Measurements from ENCODE around the gene MBOAT2. TPM values are rescaled to one million over a fixed set of nuclear protein-coding genes. Genes with fewer than 3 reads are reported as not detected.

Gene MBOAT2
- total and polyA plus RNA-seq, 2 of the 13 experiments (the other 11 are each of a cell fraction or from before 2014, with no cell fraction given) = 0.11 to 0.36 TPM

- in situ Hi-C loops (cut with HindIII; ENCODE audit: extremely low pct_ligation_motif_present, low pct_unique_long_range_greater_than_20kb) = no loop called here
- Histone ChIP-seq H3K27ac (ENCODE audit: extremely low read length, insufficient read depth, low read length) (no peak overlapping the region), H3K27me3 (ENCODE audit: control insufficient read depth in 1 of 2, insufficient read depth in 2 of 2, low read length in 2 of 2) (peaks cover 0 to 30% of the 10 kb centered on the region in 2 experiments; a peak in 3 of 5 replicates), H3K4me1 (ENCODE audit: insufficient read depth, low read length) (no peaks in the 10 kb centered on the region), H3K79me2 (ENCODE audit: insufficient read depth, low read length) (no peaks in the 10 kb centered on the region), H3K9ac (ENCODE audit: insufficient read depth, low read depth, low read length) (no peak overlapping the region), H4K20me1 (ENCODE audit: insufficient read depth, low read length) (no peaks in the 10 kb centered on the region), H3K9me3 (ENCODE audit: low read length) (no peaks in the 10 kb centered on the region), H3K4me2 (ENCODE audit: low read depth, low read length) (no peak overlapping the region), H2AFZ (ENCODE audit: low read length) (no peak overlapping the region), H3K4me3 (replicated peaks in 1 of 3; ENCODE audit: insufficient read depth in 1 of 3, low read depth in 2 of 3, low read length in 3 of 3) (no peak overlapping the region), H3K36me3 (replicated peaks in 1 of 2; ENCODE audit: control insufficient read depth in 1 of 2, insufficient read depth in 2 of 2, low read length in 2 of 2) (no peaks in the 10 kb centered on the region)
- DNase-seq (ENCODE audit: low spot score) = no peak
- 48% methylated on average over 6 of the region's 6 CpGs for WGBS (ENCODE audit: low lambda C conversion rate)
- ChIA-PET POLR2A (no interaction called here), CTCF (ENCODE audit: low intra/inter-chr PET ratio, low total read pairs) (no interaction called here)
- FAIRE-seq = peak; percentile 12
- ATAC-seq = no peak
- no TSS peak for BruUV-seq (replicated peaks)
- intact Hi-C loops (cut with micrococcal nuclease; ENCODE audit: unreplicated experiment) = no loop called here
- TF ChIP-seq RARG (CRISPR knock-in tag; IDR thresholded peaks at IDR 0.05; ENCODE audit: low read depth) = no peak
- no peak for TF ChIP-seq ZNF704 (CRISPR knock-in tag; IDR thresholded peaks at IDR 0.05; ENCODE audit: borderline replicate concordance)
- no peak for TF ChIP-seq NFIB (CRISPR knock-in tag; IDR thresholded peaks at IDR 0.05; ENCODE audit: borderline replicate concordance)
- no peak for TF ChIP-seq IKZF5 (CRISPR knock-in tag; IDR thresholded peaks at IDR 0.05)
- TF ChIP-seq ZNF382 (CRISPR knock-in tag; IDR thresholded peaks at IDR 0.05; ENCODE audit: borderline replicate concordance) = no peak
- TF ChIP-seq BRCA1 (CRISPR knock-in tag; IDR thresholded peaks at IDR 0.05) = no peak
- TF ChIP-seq ZNF263 (CRISPR knock-in tag; IDR thresholded peaks at IDR 0.05) = no peak
- no peak for TF ChIP-seq ZBTB33 (CRISPR knock-in tag; IDR thresholded peaks at IDR 0.05)
- TF ChIP-seq ZBTB37 (CRISPR knock-in tag; IDR thresholded peaks at IDR 0.05) = no peak
- no peak for TF ChIP-seq ADNP (CRISPR knock-in tag; IDR thresholded peaks at IDR 0.05)
- TF ChIP-seq FIP1L1 (IDR thresholded peaks at IDR 0.05; ENCODE audit: borderline replicate concordance, insufficient read depth, low read depth, low read length) = no peak
- TF ChIP-seq ZNF496 (CRISPR knock-in tag; IDR thresholded peaks at IDR 0.05; ENCODE audit: insufficient replicate concordance) = no peak
- no peak for TF ChIP-seq U2AF1 (optimal IDR thresholded peaks at IDR 0.05; ENCODE audit: low read depth, low read length)
- no peak for TF ChIP-seq NFAT5 (CRISPR knock-in tag; IDR thresholded peaks at IDR 0.05)
Measured at GRCh38 chr2:9030190-9030589, 26.7 kb upstream of the MBOAT2 start.

Measured in HepG2 (cell line).